H1 (cell line): ENCODE results near the gene LRRC72. TPM values are rescaled to one million over a fixed set of nuclear protein-coding genes. Genes with fewer than 3 reads are reported as not detected.

Experiments
- CTCF ChIA-PET: fragments of 300-600 bp; sonication (Branson Sonifier 250); formaldehyde crosslinking; loops from one replicate; lab custom pipeline; 2021; ENCODE audit not compliant: partially characterized antibody; lab: Charles Lee
- POLR2A ChIA-PET: fragments of 300-600 bp; sonication (Branson Sonifier 250); formaldehyde crosslinking; loops from one replicate; lab custom pipeline; 2021; ENCODE audit warnings: inconsistent platforms; ENCODE audit not compliant: partially characterized antibody; lab: Charles Lee
- DNase-seq, 2 experiments: peaks; one replicate each; pipeline versions ENCODE4 v3.0.0 to v3.0.0-alpha.2; 2010 to 2022; ENCODE audit warnings: low spot score in 2 of 2, low read depth in 1 of 2, mixed read lengths in 1 of 2
- FAIRE-seq: peaks from 2 replicates; lab custom pipeline; 2011; peaks lifted over from hg19 to GRCh38; lab: Jason Lieb, UNC
- H2AFZ ChIP-seq: 2 replicates; pipeline ENCODE4 v1.8.1; 2012; ENCODE audit warnings: low read length, inconsistent platforms
- H2AK5ac ChIP-seq: 2 replicates; pipeline ENCODE4 v1.6.1; 2013; ENCODE audit warnings: low read depth, low read length
- H2BK120ac ChIP-seq: replicated peaks from 2 replicates; pipeline ENCODE3; 2013; ENCODE audit warnings: low read depth, low read length, inconsistent platforms
- H2BK12ac ChIP-seq: 2 replicates; pipeline ENCODE4 v1.6.1; 2013; ENCODE audit warnings: low read depth, low read length
- H2BK15ac ChIP-seq: 2 replicates; pipeline ENCODE4 v1.6.1; 2013; ENCODE audit warnings: low read length
- H2BK20ac ChIP-seq: 2 replicates; pipeline ENCODE4 v1.6.1; 2013; ENCODE audit warnings: low read length
- H2BK5ac ChIP-seq: 2 replicates; pipeline ENCODE4 v1.6.1; 2013; ENCODE audit warnings: low read depth, low read length
- H3K14ac ChIP-seq: 2 replicates; pipeline ENCODE4 v1.6.1; 2013; ENCODE audit warnings: inconsistent platforms; ENCODE audit not compliant: insufficient read length
- H3K18ac ChIP-seq: 2 replicates; pipeline ENCODE4 v1.6.1; 2013; ENCODE audit warnings: low read length; ENCODE audit errors: extremely low read depth
- H3K23ac ChIP-seq: 2 replicates; pipeline ENCODE4 v1.6.1; 2013; ENCODE audit warnings: inconsistent platforms; ENCODE audit not compliant: insufficient read length
- H3K23me2 ChIP-seq: 2 replicates; pipeline ENCODE4 v1.6.1; 2013; ENCODE audit warnings: low read depth, low read length
- H3K27ac ChIP-seq: 2 replicates; pipeline ENCODE4 v1.6.1; 2011; ENCODE audit warnings: low read depth, low read length, inconsistent platforms
- H3K27me3 ChIP-seq, 4 experiments: replicated peaks in 1 of 4; 1 replicate in 1 of 4; 2 replicates in 3 of 4; pipeline versions ENCODE4 v1.6.1 to v1.8.1; 2011 to 2013; ENCODE audit warnings: low read length in 3 of 4, mild to moderate bottlenecking in 3 of 4, inconsistent platforms in 2 of 4, mixed read lengths in 2 of 4, moderate library complexity in 1 of 4; ENCODE audit not compliant: control insufficient read depth in 3 of 4, insufficient read depth in 3 of 4; ENCODE audit errors: extremely low read depth in 1 of 4
- H3K36me3 ChIP-seq, 4 experiments: 2 replicates each; pipeline versions ENCODE4 v1.6.1 to v1.8.1; 2011 to 2013; ENCODE audit warnings: mild to moderate bottlenecking in 4 of 4, low read length in 3 of 4, moderate library complexity in 2 of 4, control low read depth in 1 of 4, inconsistent platforms in 1 of 4; ENCODE audit not compliant: insufficient read depth in 4 of 4, control insufficient read depth in 2 of 4
- H3K4ac ChIP-seq: replicated peaks from 2 replicates; pipeline ENCODE3; 2013; ENCODE audit warnings: low read length, low read depth, mixed read lengths, inconsistent platforms; ENCODE audit not compliant: insufficient read length
- H3K4me1 ChIP-seq, 4 experiments: replicated peaks in 1 of 4; 1 replicate in 1 of 4; 2 replicates in 3 of 4; pipeline versions ENCODE4 v1.6.1 to v1.8.1; 2011 to 2013; ENCODE audit warnings: low read length in 3 of 4, inconsistent platforms in 2 of 4, mixed read lengths in 1 of 4; ENCODE audit not compliant: insufficient read depth in 4 of 4, control insufficient read depth in 3 of 4
- H3K4me2 ChIP-seq, 2 experiments: 2 replicates each; pipeline versions ENCODE4 v1.6.1 to v1.8.1; 2011 to 2013; ENCODE audit warnings: low read depth in 2 of 2, low read length in 2 of 2, control low read depth in 1 of 2, inconsistent platforms in 1 of 2, mild to moderate bottlenecking in 1 of 2; ENCODE audit not compliant: insufficient read depth in 1 of 2
- H3K4me3 ChIP-seq, 4 experiments: fragments of 200-600, 300-600 bp in 1 of 4; sonication (generic), shearing (Covaris generic), sonication (Bioruptor Twin) in 1 of 4; 2 replicates each; pipeline versions ENCODE4 v1.5.1 to v1.8.1; 2011 to 2016; ENCODE audit warnings: low read length in 4 of 4, low read depth in 3 of 4, control low read depth in 2 of 4, inconsistent platforms in 2 of 4, mild to moderate bottlenecking in 2 of 4, mixed read lengths in 1 of 4, moderate library complexity in 1 of 4; ENCODE audit not compliant: insufficient read depth in 2 of 4; ENCODE audit errors: extremely low read depth in 1 of 4
- H3K56ac ChIP-seq: replicated peaks from 2 replicates; pipeline ENCODE3; 2013; ENCODE audit warnings: low read depth, mild to moderate bottlenecking, mixed read lengths, low read length, inconsistent platforms; ENCODE audit not compliant: insufficient read length
- H3K79me1 ChIP-seq: 2 replicates; pipeline ENCODE4 v1.6.1; 2013; ENCODE audit warnings: low read depth, low read length, control low read depth
- H3K79me2 ChIP-seq, 2 experiments: 2 replicates each; pipeline versions ENCODE4 v1.6.1 to v1.8.1; 2012 to 2013; ENCODE audit warnings: low read length in 2 of 2, mild to moderate bottlenecking in 2 of 2, inconsistent platforms in 1 of 2; ENCODE audit not compliant: insufficient read depth in 2 of 2, control insufficient read depth in 1 of 2
- H3K9ac ChIP-seq, 4 experiments: replicated peaks in 1 of 4; 1 replicate in 1 of 4; 2 replicates in 3 of 4; pipeline versions ENCODE4 v1.6.1 to v1.8.1; 2011 to 2013; ENCODE audit warnings: low read depth in 3 of 4, low read length in 3 of 4, control low read depth in 2 of 4, mild to moderate bottlenecking in 2 of 4, moderate library complexity in 2 of 4, inconsistent platforms in 1 of 4; ENCODE audit errors: extremely low read depth in 1 of 4
- H3K9me3 ChIP-seq, 2 experiments: 2 replicates each; pipeline versions ENCODE4 v1.6.1 to v1.8.1; 2012 to 2013; ENCODE audit warnings: mild to moderate bottlenecking in 2 of 2, moderate library complexity in 2 of 2, control low read depth in 1 of 2, inconsistent platforms in 1 of 2, low read depth in 1 of 2, low read length in 1 of 2, mixed read lengths in 1 of 2; ENCODE audit not compliant: insufficient read depth in 2 of 2
- H4K20me1 ChIP-seq, 2 experiments: replicated peaks in 1 of 2; 2 replicates each; pipeline versions ENCODE3 to v1.8.1; 2011 to 2013; ENCODE audit warnings: inconsistent platforms in 2 of 2, low read length in 2 of 2, mild to moderate bottlenecking in 1 of 2; ENCODE audit not compliant: insufficient read depth in 2 of 2, control insufficient read depth in 1 of 2
- H4K5ac ChIP-seq: 2 replicates; pipeline ENCODE4 v1.6.1; 2013; ENCODE audit warnings: low read length, low read depth, mixed read lengths, inconsistent platforms; ENCODE audit not compliant: insufficient read length
- H4K8ac ChIP-seq: 2 replicates; pipeline ENCODE4 v1.8.0; 2013; ENCODE audit warnings: mild to moderate bottlenecking, moderate library complexity, low read length, inconsistent platforms; ENCODE audit not compliant: insufficient read depth; ENCODE audit errors: extremely low read depth
- H4K91ac ChIP-seq: replicated peaks from 2 replicates; pipeline ENCODE3; 2013; ENCODE audit warnings: low read length, mixed read lengths, inconsistent platforms; ENCODE audit not compliant: insufficient read length
- EP300 ChIP-seq, 2 experiments: IDR thresholded peaks; 1 replicate in 1 of 2; 2 replicates in 1 of 2; pipeline ENCODE4 v1.6.1; 2011 to 2012; ENCODE audit warnings: low read depth in 2 of 2, low read length in 2 of 2, mild to moderate bottlenecking in 2 of 2, borderline replicate concordance in 1 of 2, inconsistent platforms in 1 of 2, moderate library complexity in 1 of 2
- TEAD4 ChIP-seq: IDR thresholded peaks from 2 replicates; pipeline ENCODE4 v1.6.1; 2012; ENCODE audit warnings: low read depth, low read length, inconsistent platforms, mixed read lengths
- YY1 ChIP-seq: IDR thresholded peaks from 2 replicates; pipeline ENCODE4 v1.6.1; 2011; ENCODE audit warnings: low read depth, mild to moderate bottlenecking, low read length
- WGBS, 2 experiments: shearing (Covaris generic) in 1 of 2; methylation state at CpG; one replicate each; pipeline versions ENCODE4 v1.1.6 to v1.1.7; 2013 to 2015; ENCODE audit warnings: low lambda C conversion rate in 2 of 2, mixed read lengths in 2 of 2, inconsistent platforms in 1 of 2, low coverage in 1 of 2, missing lambda C conversion rate in 1 of 2; ENCODE audit not compliant: insufficient replicate concordance in 2 of 2, insufficient coverage in 1 of 2, insufficient read length in 1 of 2; ENCODE audit errors: extremely low coverage in 1 of 2, missing lambda C conversion rate in 1 of 2; 5-methylcytosine and 5-hydroxymethylcytosine counted together
- polyA plus RNA-seq, 7 experiments: library from polyadenylated mRNA; depleted of rRNA in 3 of 7; stranded (reverse) in 5 of 7; unstranded in 2 of 7; fragments of >200 nt in 5 of 7; fragments of 200-250 nt in 2 of 7; gene quantifications; 1 replicate in 5 of 7; 2 replicates in 1 of 7; 4 replicates in 1 of 7; pipeline versions ENCODE4 v1.2.1 to v1.2.3, GENCODE V29; 2011 to 2013; ENCODE audit warnings: missing spikeins in 2 of 7, mixed read lengths in 2 of 7
- total RNA-seq: library from RNA; stranded (reverse); fragmentation: NEBNext Ultra II Directional; extraction: Animal tissue kit (Norgen Biotek cat#: 25700); gene quantifications from 2 replicates; pipeline ENCODE4 v1.2.1, GENCODE V29; 2021

The LRRC72 gene
- total and polyA plus RNA-seq, 2 of the 8 experiments (the other 6 are each of a cell fraction or from before 2014, with no cell fraction given): not detected

DNA sequence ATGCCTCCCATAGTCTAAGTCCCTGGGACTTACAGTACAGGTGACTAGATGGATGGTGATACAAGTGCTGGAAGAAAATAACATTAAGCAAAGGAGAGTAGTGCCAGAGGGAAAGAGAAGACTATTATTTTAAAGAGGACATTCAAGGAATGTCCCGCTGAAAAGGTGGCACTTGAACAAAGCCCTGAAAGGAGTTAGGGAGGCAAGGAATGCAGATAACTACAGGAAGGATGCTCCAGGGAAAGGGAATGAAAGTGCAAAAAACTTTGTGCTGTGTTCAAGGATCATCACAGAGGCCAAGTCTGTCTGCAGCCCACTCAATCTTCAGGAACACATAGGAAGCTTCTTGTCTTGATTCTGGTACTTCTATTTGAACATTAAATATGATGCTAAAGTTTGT is 104.0 kb downstream of the LRRC72 start:
- Histone ChIP-seq H3K18ac (no peak overlapping the region), H2BK20ac (no peak overlapping the region), H3K27ac (no peak overlapping the region), H4K20me1 (no peaks in the 10 kb centered on the region), H3K36me3 (peaks cover 0 to 2% (median 0%) of the 10 kb centered on the region in 4 experiments; a peak in 1 of 8 replicates), H2BK5ac (no peak overlapping the region), H3K14ac (no peak overlapping the region), H3K56ac (no peak overlapping the region), H3K4me1 (peaks cover 0 to 4% (median 0%) of the 10 kb centered on the region in 4 experiments; a peak in 2 of 7 replicates), H2AFZ (no peak overlapping the region), H3K9ac (no peak overlapping the region), H3K23ac (no peak overlapping the region), H2BK120ac (no peak overlapping the region), H4K8ac (no peak overlapping the region), H3K4me3 (no peak overlapping the region), H4K5ac (no peak overlapping the region), H2BK15ac (no peak overlapping the region), H2AK5ac (no peak overlapping the region), H3K79me1 (no peaks in the 10 kb centered on the region), H4K91ac (no peak overlapping the region), H3K4me2 (no peak overlapping the region), H2BK12ac (no peak overlapping the region), H3K79me2 (no peaks in the 10 kb centered on the region), H3K9me3 (no peaks in the 10 kb centered on the region), H3K27me3 (no peaks in the 10 kb centered on the region), H3K4ac (no peak overlapping the region), H3K23me2 (no peaks in the 10 kb centered on the region)
- ChIA-PET CTCF (no interaction called here), POLR2A (no interaction called here)
- 27% methylated on average over 1 of the region's 1 CpG; no CpG with 5 or more reads in 1 of the 2 experiments for WGBS, 2 experiments
- FAIRE-seq (peak; percentile 65), DNase-seq (no peak)
- TF ChIP-seq TEAD4 (peak; percentile 86), YY1 (0 out of 2 replicates have a peak, but pooled peaks have one; percentile 12), EP300 (IDR thresholded peaks at IDR 0.05; ENCODE audit: borderline replicate concordance in 1 of 2, low read depth in 2 of 2, low read length in 2 of 2) (no peak)

Other genes with a start within 250 kb of the LRRC72 start
- 0.39 and 0.71 TPM in 2 replicates for gene CRPPA, start 105.3 kb upstream of the LRRC72 start, total RNA-seq
- 0.20 and 0.23 TPM in 2 replicates for gene CRPPA, start 105.3 kb upstream of the LRRC72 start, polyA plus RNA-seq (2011; rRNA removed)
- 0.35 and 0.55 TPM in 2 replicates for gene SOSTDC1, start 61.1 kb upstream of the LRRC72 start, total RNA-seq
- 0.35 and 0.79 TPM in 2 replicates for gene SOSTDC1, start 61.1 kb upstream of the LRRC72 start, polyA plus RNA-seq (2011; rRNA removed)
- 9.3 and 9.6 TPM in 2 replicates for gene ANKMY2, start 118.9 kb downstream of the LRRC72 start, total RNA-seq
- gene ANKMY2, start 118.9 kb downstream of the LRRC72 start, polyA plus RNA-seq (2011; rRNA removed): 3.8 and 5.2 TPM in 2 replicates
- 98.4 and 103 TPM in 2 replicates for gene BZW2, start 119.4 kb downstream of the LRRC72 start, total RNA-seq
- gene BZW2, start 119.4 kb downstream of the LRRC72 start, polyA plus RNA-seq (2011; rRNA removed): 26.0 and 32.3 TPM in 2 replicates
- gene TSPAN13, start 226.9 kb downstream of the LRRC72 start, total RNA-seq: 28.1 and 29.9 TPM in 2 replicates
- gene TSPAN13, start 226.9 kb downstream of the LRRC72 start, polyA plus RNA-seq (2011; rRNA removed): 11.2 and 15.3 TPM in 2 replicates